Hematopoietic multipotent progenitor cell (in vitro differentiated cells): ENCODE results near the gene SLC25A36. TPM values are rescaled to one million over a fixed set of nuclear protein-coding genes. Genes with fewer than 3 reads are reported as not detected.
"Not testable (repeated sequence)": the region's sequence is repeated elsewhere in the genome, so short reads cannot be mapped to it uniquely, and the experiment has no call there.

Experiments
- DNase-seq, 3 donors: peaks; one replicate each; pipeline ENCODE4 v3.0.0-alpha.2; 2011 to 2015; ENCODE audit warnings: low read depth in 2 of 3, low spot score in 2 of 3
- total RNA-seq: library from RNA; depleted of rRNA; stranded (reverse); fragments of >200 nt; gene quantifications from one replicate; pipeline ENCODE4 v1.2.3, GENCODE V29; 2012

Gene SLC25A36
- total RNA-seq, 1 donor, result 113 TPM

GRCh38 chr3:140987792-140988191, 46.2 kb downstream of the SLC25A36 start:
- not testable (repeated sequence) for DNase-seq

GRCh38 chr3:140994316-140994715, 52.7 kb downstream of the SLC25A36 start:
- no peak for DNase-seq

- DNase-seq, result not testable (repeated sequence)
These were observed 53.2 kb downstream of the SLC25A36 start for GRCh38 chr3:140994861-140995260.

GRCh38 chr3:140995881-140996280, 54.2 kb downstream of the SLC25A36 start:
- DNase-seq, result no peak

- peak in 2 of 3 donors; percentile 42 to 66 for DNase-seq
These were observed 58.5 kb downstream of the SLC25A36 start for GRCh38 chr3:141000027-141000663.

- DNase-seq, result no peak
These were observed 59.0 kb downstream of the SLC25A36 start for GRCh38 chr3:141000686-141001085.

- no peak for DNase-seq
These were observed 64.7 kb downstream of the SLC25A36 start for GRCh38 chr3:141006344-141006743.

GRCh38 chr3:141009496-141009895, 67.9 kb downstream of the SLC25A36 start:
- no peak for DNase-seq

- DNase-seq, result peak; percentile 26 to 83 (median 71)
These were observed 69.8 kb downstream of the SLC25A36 start for GRCh38 chr3:141011232-141011996.

GRCh38 chr3:141011997-141012262, 70.3 kb downstream of the SLC25A36 start:
- no peak for DNase-seq

- DNase-seq, result no peak
These were observed 70.9 kb downstream of the SLC25A36 start for GRCh38 chr3:141012571-141012970.

- DNase-seq, result no peak
These were observed 73.8 kb downstream of the SLC25A36 start for GRCh38 chr3:141015481-141015880.

GRCh38 chr3:141017366-141018322, 76.0 kb downstream of the SLC25A36 start:
- DNase-seq, result not testable (repeated sequence)

- DNase-seq, result no peak
These were observed 77.6 kb downstream of the SLC25A36 start for GRCh38 chr3:141019244-141019643.

- no peak for DNase-seq
These were observed 78.7 kb downstream of the SLC25A36 start for GRCh38 chr3:141020143-141020830.

GRCh38 chr3:141021261-141021660, 79.6 kb downstream of the SLC25A36 start:
- no peak for DNase-seq

Other genes starting within 250 kb of the SLC25A36 start
- gene SPSB4, start 109.5 kb downstream of the SLC25A36 start, total RNA-seq, result 0.27 TPM